ENCODE data around the gene RIN1. TPM values are rescaled to one million over a fixed set of nuclear protein-coding genes. Genes with fewer than 3 reads are reported as not detected.

Gene RIN1
- total RNA-seq, 1 experiment from 2014 or later = 5.4 TPM

DNA sequence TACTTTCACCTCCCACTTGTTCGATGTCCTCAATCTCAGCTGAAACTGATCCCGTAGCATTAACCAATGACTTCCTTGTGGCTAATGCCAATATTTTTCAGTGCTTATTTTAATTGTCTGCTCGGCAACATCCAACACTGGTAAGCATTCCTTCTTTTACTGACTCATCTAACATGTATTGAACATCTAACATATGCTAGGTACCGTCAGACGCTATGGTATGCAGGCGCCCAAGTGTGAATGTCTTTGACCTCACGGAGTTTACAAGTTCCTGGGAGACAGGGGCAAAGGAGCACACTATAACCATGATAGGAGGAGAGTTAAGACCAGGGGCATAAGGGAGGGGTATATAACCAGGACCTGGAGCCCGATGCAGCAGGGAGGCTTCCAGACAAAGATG lies 6.9 kb upstream of the RIN1 start:
- H3T11ph ChIP-seq (ENCODE audit: low read length) = no peak overlapping the region
- H4K20me1 ChIP-seq (ENCODE audit: control insufficient read depth, insufficient read depth, insufficient read length) = peaks cover 3% of the 10 kb centered on the region
- no peak overlapping the region for H2AFZ ChIP-seq (ENCODE audit: low read length)
- H3K4me1 ChIP-seq (ENCODE audit: insufficient read depth, low read length) = no peaks in the 10 kb centered on the region
- H2BK12ac ChIP-seq (ENCODE audit: insufficient read length, low read depth, low read length) = no peak overlapping the region
- no peak overlapping the region for H4K5ac ChIP-seq (ENCODE audit: insufficient read length, low read depth, low read length)
- Mint-ChIP-seq H3K36me3 (ENCODE audit: insufficient read depth in 1 of 3, low read depth in 3 of 3) (peaks cover 12 to 29% (median 23%) of the 10 kb centered on the region in 3 experiments), H3K27ac (no peak overlapping the region), H3K4me1 (peaks cover 26% of the 10 kb centered on the region in 2 experiments), H3K4me3 (peak overlapping the region; percentile 95 to 98; a peak in 4 of 5 replicates), H3K9me3 (peaks cover 0 to 3% of the 10 kb centered on the region in 2 experiments; a peak in 4 of 5 replicates), H3K27me3 (ENCODE audit: low read depth) (peaks cover 4% of the 10 kb centered on the region)
- H3K4me2 ChIP-seq (ENCODE audit: insufficient read depth, insufficient read length, low read length) = no peak overlapping the region
- H3K14ac ChIP-seq (ENCODE audit: insufficient read depth, low read length) = no peak overlapping the region
- H2BK5ac ChIP-seq (ENCODE audit: insufficient read length, low read length) = no peak overlapping the region
- H4K8ac ChIP-seq (replicated peaks; ENCODE audit: insufficient read length, low read depth, low read length) = no peak overlapping the region
- no peak overlapping the region for H2BK120ac ChIP-seq (ENCODE audit: low read depth, low read length, poor library complexity, severe bottlenecking)
- H3K4ac ChIP-seq (ENCODE audit: low read depth, low read length) = no peak overlapping the region
- H3K9me3 ChIP-seq (ENCODE audit: control insufficient read depth, low read depth, low read length) = no peaks in the 10 kb centered on the region
- H2BK20ac ChIP-seq (ENCODE audit: low read depth, low read length, poor library complexity, severe bottlenecking) = no peak overlapping the region
- H3K27ac ChIP-seq (ENCODE audit: insufficient read length, low read depth, low read length) = no peak overlapping the region
- H3K9ac ChIP-seq (ENCODE audit: extremely low read depth, insufficient read length, low read length) = no peak overlapping the region
- H3K18ac ChIP-seq (ENCODE audit: insufficient read length, low read depth, low read length) = no peak overlapping the region
- H3K79me1 ChIP-seq (ENCODE audit: insufficient read depth, low read depth, low read length, poor library complexity, severe bottlenecking) = no peaks in the 10 kb centered on the region
- H3K27me3 ChIP-seq (ENCODE audit: insufficient read depth, low read length) = no peaks in the 10 kb centered on the region
- H2AK5ac ChIP-seq (ENCODE audit: insufficient read length, low read length) = no peak overlapping the region
- no peak overlapping the region for H3K23ac ChIP-seq (ENCODE audit: insufficient read length, low read depth, low read length)
- no CpG with 5 or more reads among the region's 8 CpGs for WGBS (ENCODE audit: extremely low coverage, insufficient read length, low lambda C conversion rate)
- no peak overlapping the region for H2BK15ac ChIP-seq (ENCODE audit: low read depth, low read length)
- DNase-seq = no peak
- peaks cover 2% of the 10 kb centered on the region; the same call in 1 of the 2 replicates for H3K79me2 ChIP-seq (ENCODE audit: insufficient read depth, low read length)
- H3K23me2 ChIP-seq (ENCODE audit: insufficient read length, low read depth, low read length, poor library complexity, severe bottlenecking) = peaks cover 16% of the 10 kb centered on the region
- H4K91ac ChIP-seq (ENCODE audit: insufficient read length, low read depth, low read length) = no peak overlapping the region
- H3K56ac ChIP-seq (ENCODE audit: insufficient read length, low read depth, low read length) = no peak overlapping the region
- no peak for TF ChIP-seq CTCF (conservative IDR thresholded peaks at IDR 0.05)

Data from H9 (cell line).